HG03064 (cell line): ENCODE results near the gene SAMD10.
"Not testable (repeated sequence)": the region's sequence is repeated elsewhere in the genome, so short reads cannot be mapped to it uniquely, and the experiment has no call there.

Source experiments
- ATAC-seq: cut with Tn5 transposase; IDR thresholded peaks from one replicate; pipeline ENCODE4 v1.9.1; 2021; ENCODE audit warnings: low read depth; ENCODE audit not compliant: unreplicated experiment

Gene SAMD10

DNA sequence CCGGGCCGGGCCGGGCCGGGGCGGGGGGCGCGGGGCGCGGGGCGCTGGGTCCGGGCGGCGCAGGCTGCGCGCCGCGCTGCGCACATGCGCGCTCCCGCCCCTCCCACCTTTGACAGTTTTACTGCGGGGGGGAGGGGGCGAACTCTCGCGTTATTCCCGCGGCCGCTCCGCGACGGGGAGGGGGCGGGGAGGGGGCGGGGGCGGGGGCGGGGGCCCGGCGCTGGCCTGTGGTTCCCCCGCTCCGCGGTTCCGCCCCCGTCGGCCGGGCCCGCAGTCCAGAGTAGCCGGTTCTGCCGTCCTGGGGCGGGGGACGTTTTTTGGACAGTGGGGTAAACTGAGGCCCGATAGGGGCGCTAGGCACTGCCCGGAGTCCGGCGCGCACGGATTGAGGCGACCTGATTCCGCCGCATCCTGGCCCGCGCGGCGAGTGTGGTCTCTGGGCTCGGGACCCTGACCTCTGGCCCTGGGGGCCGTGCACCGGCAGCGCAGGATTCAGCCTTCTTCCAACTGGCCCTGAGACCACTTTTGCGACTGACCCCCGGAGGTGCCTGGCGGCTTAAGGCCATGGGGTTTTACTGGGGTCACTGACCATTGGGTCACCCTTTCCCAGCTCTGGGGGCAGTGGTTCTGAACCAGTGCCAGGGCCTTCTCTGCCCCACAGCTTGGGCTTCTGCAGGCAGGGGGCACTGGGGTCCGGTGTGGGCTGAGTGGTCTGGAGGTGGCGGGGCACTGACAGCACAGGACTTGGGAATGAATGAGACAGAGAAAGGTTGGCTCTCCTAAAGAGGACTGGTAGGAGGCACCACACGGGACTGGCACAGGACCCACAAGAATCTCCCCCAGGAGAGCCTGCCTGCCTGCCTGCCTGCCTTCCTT lies 9.4 kb downstream of the SAMD10 start, which contains the start of gene ZNF512B:
Gene ZNF512B (minus strand): TSS at position 93 of the 876 bp plus-strand sequence. CDS start 1,980 bp downstream, outside the sequence.
- no peak for ATAC-seq

DNA sequence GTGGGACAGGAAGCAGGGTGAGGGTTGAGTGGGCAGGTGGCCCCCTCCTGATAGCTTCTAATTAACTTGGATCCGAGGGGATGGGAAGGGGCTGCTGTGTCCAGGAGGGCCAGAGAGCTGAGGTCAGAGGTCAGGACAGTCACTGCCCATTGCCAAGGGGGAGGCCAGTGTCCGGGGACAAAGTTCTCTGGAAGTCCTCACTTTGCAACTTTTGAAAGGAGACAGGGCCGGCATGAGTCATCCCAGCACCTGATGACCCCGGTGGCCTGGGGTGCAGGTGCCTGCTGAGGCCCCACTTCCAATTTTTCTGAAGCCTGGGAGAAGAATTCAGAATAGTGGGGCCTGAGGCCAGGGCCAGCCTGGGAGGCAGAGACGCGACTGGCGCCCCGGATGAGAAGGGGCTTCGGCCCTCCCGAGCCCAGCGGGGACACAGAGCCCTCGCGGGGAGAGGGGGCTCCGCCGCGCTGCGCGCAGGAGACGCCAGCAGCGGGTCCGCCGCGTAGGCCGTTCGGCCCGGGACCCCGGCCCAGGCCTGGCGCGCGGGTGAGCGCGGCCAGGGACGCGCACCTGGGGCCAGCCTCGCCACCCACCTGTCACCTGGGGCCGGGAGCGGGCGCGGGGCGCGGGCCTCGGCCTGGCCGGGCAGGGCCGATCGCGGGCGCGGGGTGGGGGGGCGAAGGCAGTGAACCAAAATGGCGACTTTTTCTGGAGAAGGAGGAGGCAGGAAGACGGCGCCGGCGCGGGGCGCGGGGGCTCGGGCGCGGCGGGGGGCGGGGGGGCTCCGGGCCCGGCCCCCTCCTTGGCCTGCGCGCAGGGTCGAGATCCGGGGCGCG lies 10.3 kb downstream of the SAMD10 start:
- no peak for ATAC-seq

GRCh38 chr20:63968136-63968927 lies 11.1 kb downstream of the SAMD10 start:
- ATAC-seq: no peak

DNA sequence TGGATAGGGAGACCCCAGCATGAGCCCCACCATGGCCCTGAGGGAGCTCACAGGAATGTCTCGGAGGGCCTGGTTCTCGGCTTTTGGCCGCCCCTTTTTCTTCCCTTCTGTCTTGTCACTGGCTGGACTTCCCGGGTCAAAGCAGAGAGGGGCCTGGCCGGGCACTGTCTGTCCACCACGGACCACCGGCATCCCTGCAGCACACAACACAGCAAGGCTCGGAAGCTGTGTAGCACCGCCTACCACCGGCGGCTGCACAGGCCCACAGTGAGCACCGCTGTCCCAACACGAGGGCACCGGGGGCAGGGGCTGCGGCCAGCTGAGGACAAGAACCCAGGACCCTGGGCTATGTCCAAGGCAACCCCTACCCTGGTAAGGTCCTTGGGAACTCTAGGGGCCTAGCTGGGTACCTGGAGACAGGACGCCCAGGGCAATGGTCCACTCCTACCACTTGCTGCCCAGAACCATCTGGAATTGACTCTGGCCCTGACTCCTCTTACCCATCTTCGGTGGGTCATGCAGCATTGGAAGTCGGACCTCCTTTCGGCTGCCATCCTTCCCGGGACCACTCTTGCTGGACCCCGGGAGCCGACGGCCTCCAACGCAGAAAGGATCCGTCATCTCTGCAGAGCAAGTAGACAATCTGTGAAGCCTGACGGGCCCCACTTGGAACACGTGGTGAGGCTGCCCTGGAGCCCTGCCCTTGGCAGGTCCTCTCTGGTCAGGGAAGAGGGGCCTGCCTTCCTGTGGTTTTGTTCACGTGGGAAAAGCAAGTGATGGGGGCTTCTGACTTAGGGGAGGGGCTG lies 11.9 kb downstream of the SAMD10 start:
- no peak for ATAC-seq

- no peak for ATAC-seq
Measured at GRCh38 chr20:63966944-63967322, 12.5 kb downstream of the SAMD10 start.

DNA sequence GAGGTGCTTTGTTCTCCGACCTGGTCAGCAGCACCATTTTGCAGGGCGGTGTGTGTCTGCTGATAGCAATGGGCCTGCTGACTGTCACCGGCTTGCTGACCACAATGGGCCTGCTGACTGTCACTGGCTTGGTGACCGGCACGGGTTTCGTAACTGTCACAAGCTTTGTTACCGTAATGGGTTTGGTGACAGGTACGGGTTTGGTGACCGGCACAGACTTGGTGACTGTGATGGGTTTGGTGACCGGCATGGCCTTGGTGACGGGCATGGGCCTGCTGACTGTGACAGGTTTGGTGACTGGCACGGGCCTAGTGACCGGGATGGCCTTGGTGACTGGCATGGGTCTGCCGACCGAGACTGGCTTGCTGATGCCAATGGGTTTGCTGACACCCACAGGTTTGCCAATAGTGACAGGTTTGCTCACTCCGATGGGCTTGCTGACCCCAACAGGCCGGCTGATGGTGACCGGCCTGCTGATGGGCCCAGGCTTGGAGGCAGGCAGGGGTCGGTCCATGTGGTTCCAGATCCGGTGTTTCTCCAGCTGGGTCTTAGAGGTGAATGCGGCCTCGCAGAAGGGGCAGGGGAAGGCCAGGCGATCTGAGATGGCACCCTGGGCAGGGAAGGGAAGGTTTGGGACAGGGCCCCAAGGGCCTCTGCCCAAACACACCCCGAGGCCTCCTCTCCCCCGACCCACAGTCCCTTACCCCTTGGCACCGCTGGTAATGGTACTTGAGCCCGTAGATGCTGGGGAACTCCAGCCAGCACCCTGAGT lies 13.1 kb downstream of the SAMD10 start:
- no peak for ATAC-seq

DNA sequence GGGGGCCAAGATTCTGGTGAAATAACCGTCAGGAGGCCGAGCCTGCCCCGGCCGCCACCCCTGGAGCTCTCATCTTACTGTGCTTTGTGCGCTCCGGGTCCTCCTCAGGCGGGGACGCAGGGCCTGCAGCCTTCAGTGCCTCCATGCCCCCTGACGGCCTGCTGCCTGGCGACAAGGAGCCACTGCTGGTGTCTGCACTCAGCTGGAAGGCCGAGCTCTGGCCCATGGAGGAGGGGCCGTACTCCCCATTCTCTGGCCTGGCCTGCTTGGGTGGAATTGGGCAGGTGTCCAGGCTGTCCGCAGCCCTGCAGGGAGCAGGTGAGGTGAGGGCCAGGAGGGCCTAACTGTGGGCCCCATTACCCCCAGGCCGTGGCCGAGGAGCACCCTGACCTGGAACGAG lies 15.0 kb downstream of the SAMD10 start:
- no peak for ATAC-seq

DNA sequence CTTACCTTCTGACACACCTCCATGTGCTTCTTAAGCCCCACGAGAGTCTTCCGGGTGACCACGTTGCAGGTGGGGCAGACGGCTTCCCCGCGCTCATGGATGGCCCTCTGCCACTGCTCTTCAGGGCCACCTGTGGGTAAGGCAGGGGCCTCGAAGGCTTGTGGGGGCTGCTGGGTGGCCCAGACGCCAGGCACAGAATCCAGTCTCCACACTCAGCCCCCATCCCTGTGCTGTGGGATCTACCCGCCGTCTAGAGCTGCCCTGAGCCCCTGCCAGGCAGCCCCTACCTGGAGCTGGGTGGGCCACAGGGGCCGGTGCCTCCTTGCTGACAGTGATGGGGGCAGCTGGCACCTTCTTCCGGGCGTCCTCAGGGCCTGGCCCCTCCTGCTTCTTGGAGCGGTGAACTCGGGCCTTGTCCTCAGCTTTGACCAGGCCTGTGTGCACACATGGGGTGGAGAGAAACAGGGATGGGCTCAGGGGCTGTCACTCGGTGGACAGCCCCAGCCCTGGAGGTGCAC lies 15.6 kb downstream of the SAMD10 start:
- no peak for ATAC-seq

GRCh38 chr20:63963348-63963741 lies 16.1 kb downstream of the SAMD10 start:
- no peak for ATAC-seq

- ATAC-seq: no peak
Measured at GRCh38 chr20:63962426-63963347, 16.8 kb downstream of the SAMD10 start.

DNA sequence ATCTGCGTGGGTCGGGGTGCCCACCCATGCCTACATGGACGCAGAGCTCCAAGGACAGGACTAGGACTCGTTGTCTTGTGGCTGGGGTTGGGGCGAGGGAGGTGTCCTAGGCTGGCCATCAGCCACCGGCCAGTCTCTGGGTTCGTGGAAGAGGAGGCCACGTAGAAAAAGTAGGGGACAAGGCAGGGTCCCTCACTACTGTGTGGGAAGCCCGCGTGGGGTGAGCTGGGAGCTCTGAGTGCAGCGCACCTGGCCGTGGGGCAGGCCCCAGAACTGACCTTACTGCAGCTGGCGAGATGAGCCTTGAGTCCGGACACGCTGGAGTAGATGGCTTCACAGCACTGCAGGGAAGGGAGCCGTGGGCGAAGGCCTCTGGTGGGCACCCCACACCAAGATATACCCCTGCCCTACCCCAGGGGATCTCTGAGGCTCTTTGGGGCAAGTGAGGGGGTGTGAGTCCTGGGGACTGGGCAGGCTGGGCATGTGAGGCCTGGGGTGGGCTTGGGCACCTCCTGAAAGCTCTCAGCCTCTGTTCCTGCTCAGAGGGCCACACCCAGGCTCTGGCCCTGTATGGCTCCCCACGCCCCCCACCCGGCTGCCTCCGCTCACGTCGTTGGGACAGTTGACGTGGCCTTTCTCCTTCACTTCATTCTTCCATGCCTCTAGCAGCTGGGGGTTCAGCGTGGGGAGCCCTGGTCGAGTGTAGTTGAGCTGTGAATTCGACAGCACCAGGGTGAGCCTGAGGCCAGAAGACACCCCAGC lies 17.6 kb downstream of the SAMD10 start:
- ATAC-seq: no peak

DNA sequence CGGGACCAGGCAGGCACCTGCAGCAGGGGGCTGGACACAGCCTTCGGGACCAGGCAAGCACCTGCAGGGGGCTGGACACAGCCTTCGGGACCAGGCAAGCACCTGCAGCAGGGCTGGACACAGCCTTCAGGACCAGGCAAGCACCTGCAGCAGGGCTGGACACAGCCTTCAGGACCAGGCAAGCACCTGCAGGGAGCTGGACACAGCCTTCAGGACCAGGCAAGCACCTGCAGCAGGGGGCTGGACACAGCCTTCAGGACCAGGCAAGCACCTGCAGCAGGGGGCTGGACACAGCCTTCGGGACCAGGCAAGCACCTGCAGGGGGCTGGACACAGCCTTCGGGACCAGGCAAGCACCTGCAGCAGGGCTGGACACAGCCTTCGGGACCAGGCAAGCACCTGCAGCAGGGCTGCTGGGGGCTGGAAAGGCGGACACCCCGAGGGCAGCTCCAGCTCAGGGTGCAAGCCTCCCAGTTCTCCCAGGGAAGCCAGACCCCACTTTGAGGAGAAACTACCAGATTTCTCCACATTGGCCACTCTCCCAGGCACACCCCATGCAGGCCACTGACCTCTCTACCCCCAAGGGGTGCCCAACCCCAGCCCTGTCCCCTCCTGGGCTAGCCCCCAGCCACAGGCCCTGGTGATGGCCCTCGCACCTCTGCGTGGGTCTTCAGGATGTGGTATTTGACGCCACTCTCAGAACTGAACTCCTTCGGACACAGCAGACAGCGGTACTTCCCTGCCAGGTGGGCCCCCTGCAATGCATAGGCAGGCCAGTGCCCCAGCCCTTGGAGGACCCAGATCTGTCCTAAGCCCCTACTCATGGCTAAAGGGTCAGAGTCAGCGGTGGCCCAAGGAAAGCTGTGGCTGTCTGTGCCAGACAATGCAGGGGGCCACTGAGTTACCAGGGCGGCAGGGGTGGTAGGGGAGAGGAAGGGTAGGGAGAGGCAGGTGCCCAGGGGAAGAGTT lies 18.5 kb downstream of the SAMD10 start:
- ATAC-seq: not testable (repeated sequence)

GRCh38 chr20:63959699-63960075 lies 19.8 kb downstream of the SAMD10 start:
- no peak for ATAC-seq

DNA sequence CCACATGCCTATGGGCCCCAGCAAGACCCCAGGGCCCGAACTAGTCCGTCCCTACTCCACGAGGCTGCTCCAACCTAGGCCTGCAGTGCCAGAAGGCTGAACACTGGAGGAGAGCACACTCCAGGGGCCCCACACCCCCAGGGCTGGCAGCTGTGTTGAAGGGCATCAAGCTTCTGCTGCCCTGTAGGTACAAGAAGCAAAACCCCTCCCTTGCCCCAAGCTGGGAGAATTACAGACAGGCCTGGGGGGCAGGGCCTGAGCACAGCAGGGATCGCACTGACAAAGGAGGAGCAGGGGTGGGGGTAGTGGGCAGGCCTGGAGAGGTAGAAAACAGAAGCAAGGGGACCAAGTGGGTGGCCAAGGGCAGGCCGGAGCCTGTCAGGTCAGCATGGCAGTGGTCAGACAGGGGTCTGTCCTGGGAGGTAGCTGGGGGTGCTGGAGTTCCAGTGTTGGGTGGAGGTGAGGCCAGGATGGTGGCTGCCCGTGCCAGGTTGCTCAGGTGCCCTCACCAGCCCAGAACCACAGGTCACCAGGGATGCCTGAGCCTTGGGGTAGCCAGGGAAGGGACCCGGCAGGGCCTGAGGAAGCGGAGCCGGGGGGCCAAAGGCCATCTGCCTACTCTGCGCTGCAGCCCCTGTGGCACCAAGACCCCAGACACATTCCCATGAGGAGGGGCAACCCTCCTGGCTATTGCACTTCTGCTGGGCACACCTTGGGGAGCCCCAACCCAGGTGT lies 20.3 kb downstream of the SAMD10 start:
- no peak for ATAC-seq

GRCh38 chr20:63958471-63958870 lies 21.0 kb downstream of the SAMD10 start:
- no peak for ATAC-seq
